SK-N-SH treated with all-trans-retinoic acid at 6 μM for 48 hours (cell line): ENCODE measurements around the gene ENTPD7.
A peak's percentile ranks its signal among the peaks of the same experiment; 100 is the strongest.
"Not testable (repeated sequence)": the region's sequence is repeated elsewhere in the genome, so short reads cannot be mapped to it uniquely, and the experiment has no call there.

Experiments used
- ATAC-seq: fragments of 200-7000 bp; cut with Tn5 transposase; 3 replicates; pipeline ENCODE4 v1.9.1; 2020; ENCODE audit warnings: mild to moderate bottlenecking, moderate library complexity
- ARNTL ChIP-seq: fragments of 450-650 bp; formaldehyde crosslinking; IDR thresholded peaks from 2 replicates; pipeline ENCODE4 v1.5.0; 2020; ENCODE audit warnings: low read depth, mild to moderate bottlenecking, moderate library complexity, borderline replicate concordance
- BACH2 ChIP-seq: fragments of 250-450 bp; sonication (Bioruptor Pico); IDR thresholded peaks from 2 replicates; pipeline ENCODE4 v1.9.0; 2021; ENCODE audit warnings: mild to moderate bottlenecking, borderline replicate concordance
- CREB5 ChIP-seq: fragments of 250-450 bp; sonication (Bioruptor Pico); IDR thresholded peaks from 2 replicates; pipeline ENCODE4 v1.5.1; 2020; ENCODE audit warnings: low read depth, mild to moderate bottlenecking, moderate library complexity
- CSRNP3 ChIP-seq: fragments of 250-450 bp; sonication (Bioruptor Pico); IDR thresholded peaks from 2 replicates; pipeline ENCODE4 v1.5.1; 2021; ENCODE audit warnings: mild to moderate bottlenecking, moderate library complexity
- ESRRG ChIP-seq: fragments of 250-450 bp; sonication (Bioruptor Pico); IDR thresholded peaks from 2 replicates; pipeline ENCODE4 v1.6.1; 2021; ENCODE audit warnings: mild to moderate bottlenecking
- GLIS3 ChIP-seq: fragments of 250-450 bp; sonication (Bioruptor Pico); IDR thresholded peaks from 2 replicates; pipeline ENCODE4 v1.5.0; 2020; ENCODE audit warnings: mild to moderate bottlenecking, moderate library complexity
- OSR1 ChIP-seq: fragments of 250-450 bp; sonication (Bioruptor Pico); IDR thresholded peaks from 2 replicates; pipeline ENCODE4 v1.8.0; 2022; ENCODE audit warnings: moderate library complexity, mild to moderate bottlenecking, inconsistent platforms
- PATZ1 ChIP-seq: fragments of 250-450 bp; sonication (Bioruptor Pico); IDR thresholded peaks from 2 replicates; pipeline ENCODE4 v1.8.0; 2020; ENCODE audit warnings: mild to moderate bottlenecking, moderate library complexity, borderline replicate concordance
- PPARA ChIP-seq: fragments of 250-450 bp; sonication (Bioruptor Pico); IDR thresholded peaks from 2 replicates; pipeline ENCODE4 v1.5.0; 2020; ENCODE audit warnings: mild to moderate bottlenecking, borderline replicate concordance
- RARB ChIP-seq: fragments of 250-450 bp; sonication (Bioruptor Pico); IDR thresholded peaks from 2 replicates; pipeline ENCODE4 v1.8.0; 2021; ENCODE audit warnings: mild to moderate bottlenecking, moderate library complexity
- SNAI2 ChIP-seq: fragments of 250-450 bp; sonication (Bioruptor Pico); IDR thresholded peaks from 2 replicates; pipeline ENCODE4 v1.5.0; 2020; ENCODE audit warnings: mild to moderate bottlenecking, moderate library complexity
- TCF4 ChIP-seq: fragments of 250-450 bp; sonication (Bioruptor Pico); IDR thresholded peaks from 2 replicates; pipeline ENCODE4 v1.8.0; 2021; ENCODE audit warnings: mild to moderate bottlenecking, moderate library complexity, borderline replicate concordance
- TOX ChIP-seq: fragments of 250-450 bp; sonication (Bioruptor Pico); IDR thresholded peaks from 2 replicates; pipeline ENCODE4 v1.8.0; 2021; ENCODE audit warnings: mild to moderate bottlenecking, moderate library complexity, borderline replicate concordance
- TSHZ2 ChIP-seq: fragments of 250-450 bp; sonication (Bioruptor Pico); IDR thresholded peaks from 2 replicates; pipeline ENCODE4 v1.5.0; 2020; ENCODE audit warnings: mild to moderate bottlenecking, moderate library complexity
- ZC3H10 ChIP-seq: fragments of 250-450 bp; sonication (Bioruptor Pico); IDR thresholded peaks from 2 replicates; pipeline ENCODE4 v1.5.1; 2021; ENCODE audit warnings: mild to moderate bottlenecking, moderate library complexity
- ZFP3 ChIP-seq: fragments of 250-450 bp; sonication (Bioruptor Pico); IDR thresholded peaks from 2 replicates; pipeline ENCODE4 v1.5.0; 2020; ENCODE audit warnings: mild to moderate bottlenecking, moderate library complexity
- ZFP30 ChIP-seq: fragments of 450-650 bp; formaldehyde crosslinking; IDR thresholded peaks from 2 replicates; pipeline ENCODE4 v1.5.0; 2022; ENCODE audit warnings: mild to moderate bottlenecking, moderate library complexity
- ZNF565 ChIP-seq: fragments of 450-650 bp; formaldehyde crosslinking; conservative IDR thresholded peaks from 2 replicates; pipeline ENCODE4 v1.5.0; 2020; ENCODE audit warnings: low read depth, mild to moderate bottlenecking, moderate library complexity
- ZNF70 ChIP-seq: fragments of 450-650 bp; formaldehyde crosslinking; IDR thresholded peaks from 2 replicates; pipeline ENCODE4 v1.5.0; 2020; ENCODE audit warnings: mild to moderate bottlenecking, moderate library complexity

ENTPD7 gene

GRCh38 chr10:99740933-99741559, 81.7 kb downstream of the ENTPD7 start:
- no peak for TF ChIP-seq PATZ1 (CRISPR knock-in tag)
- no peak for TF ChIP-seq TSHZ2 (CRISPR knock-in tag)
- no peak for TF ChIP-seq ARNTL (CRISPR knock-in tag)
- no peak for TF ChIP-seq RARB
- no peak for TF ChIP-seq PPARA
- TF ChIP-seq BACH2 (CRISPR knock-in tag), result no peak
- TF ChIP-seq TOX (CRISPR knock-in tag), result no peak
- TF ChIP-seq ZNF565, result no peak
- TF ChIP-seq ZC3H10 (CRISPR knock-in tag), result no peak
- no peak for TF ChIP-seq ZNF70 (CRISPR knock-in tag)
- no peak for TF ChIP-seq ZFP30 (CRISPR knock-in tag)
- TF ChIP-seq CSRNP3, result no peak
- TF ChIP-seq TCF4 (CRISPR knock-in tag), result no peak
- no peak for TF ChIP-seq CREB5 (CRISPR knock-in tag)
- TF ChIP-seq GLIS3, result no peak
- TF ChIP-seq SNAI2 (CRISPR knock-in tag), result no peak
- TF ChIP-seq ZFP3 (CRISPR knock-in tag), result no peak
- ATAC-seq, result no peak

GRCh38 chr10:99742254-99742653, 82.9 kb downstream of the ENTPD7 start:
- peak; percentile 62 for ATAC-seq
- TF ChIP-seq GLIS3 (no peak), ZFP30 (CRISPR knock-in tag) (no peak), PATZ1 (CRISPR knock-in tag) (no peak), ZNF565 (no peak), OSR1 (CRISPR knock-in tag) (no peak)

- ATAC-seq, result peak; percentile 86
- TF ChIP-seq PPARA, result no peak
- no peak for TF ChIP-seq RARB
- TF ChIP-seq OSR1 (CRISPR knock-in tag), result no peak
- no peak for TF ChIP-seq ARNTL (CRISPR knock-in tag)
- TF ChIP-seq ZFP3 (CRISPR knock-in tag), result no peak
- no peak for TF ChIP-seq BACH2 (CRISPR knock-in tag)
These were observed 83.4 kb downstream of the ENTPD7 start for GRCh38 chr10:99742701-99743100.

GRCh38 chr10:99743841-99744240, 84.5 kb downstream of the ENTPD7 start:
- TF ChIP-seq ESRRG (no peak), RARB (no peak), SNAI2 (CRISPR knock-in tag) (no peak), PATZ1 (CRISPR knock-in tag) (no peak), ZFP30 (CRISPR knock-in tag) (no peak), ZC3H10 (CRISPR knock-in tag) (no peak), CSRNP3 (no peak), ZNF70 (CRISPR knock-in tag) (no peak), CREB5 (CRISPR knock-in tag) (no peak), OSR1 (CRISPR knock-in tag) (no peak), PPARA (no peak), ZFP3 (CRISPR knock-in tag) (no peak), ZNF565 (no peak)
- peak; percentile 15; the same call in 1 of the 3 replicates for ATAC-seq

GRCh38 chr10:99746166-99746565, 86.9 kb downstream of the ENTPD7 start:
- ATAC-seq, result not testable (repeated sequence)
